ENCODE results near the gene ZNF467. TPM values are rescaled to one million over a fixed set of nuclear protein-coding genes. Genes with fewer than 3 reads are reported as not detected.

The ZNF467 gene
- total and polyA plus RNA-seq, 2 donors (not counting 1 experiment from before 2014, with no cell fraction given) = 0.39 to 1.1 TPM

- ATAC-seq (ENCODE audit: low read depth) (no peak), DNase-seq (no peak)
- Histone ChIP-seq H3K9me3 (ENCODE audit: control extremely low read depth in 1 of 3, control insufficient read depth in 2 of 3, insufficient read depth in 1 of 3, low read length in 2 of 3) (no peaks in the 10 kb centered on the region), H3K27me3 (replicated peaks in 1 of 4; ENCODE audit: control extremely low read depth in 1 of 4, control insufficient read depth in 3 of 4, insufficient read depth in 4 of 4, low read length in 3 of 4) (peaks cover 0 to 4% (median under 1%) of the 10 kb centered on the region in 4 experiments), H3K4me3 (ENCODE audit: control extremely low read depth in 1 of 5, extremely low read depth in 1 of 5, insufficient read depth in 1 of 5, low read depth in 2 of 5, low read length in 4 of 5) (no peak overlapping the region), H3K27ac (ENCODE audit: low read length in 2 of 2) (no peak overlapping the region), H3K36me3 (replicated peaks in 1 of 2; ENCODE audit: control extremely low read depth in 1 of 2, control insufficient read depth in 1 of 2, extremely low read depth in 1 of 2, insufficient read depth in 2 of 2, low read length in 1 of 2) (no peaks in the 10 kb centered on the region), H2AFZ (ENCODE audit: insufficient read depth, low read depth, low read length, poor library complexity, severe bottlenecking) (no peak overlapping the region), H3K4me2 (replicated peaks; ENCODE audit: low read depth, low read length, poor library complexity, severe bottlenecking) (no peak overlapping the region), H3K9ac (ENCODE audit: low read length) (no peak overlapping the region), H3K79me2 (ENCODE audit: control insufficient read depth, insufficient read depth, low read length) (no peaks in the 10 kb centered on the region), H4K20me1 (ENCODE audit: control insufficient read depth, insufficient read depth, low read length, poor library complexity, severe bottlenecking) (no peaks in the 10 kb centered on the region), H3K4me1 (ENCODE audit: control insufficient read depth in 2 of 2, insufficient read depth in 2 of 2, low read length in 2 of 2) (no peaks in the 10 kb centered on the region)
- TF ChIP-seq CTCF (IDR thresholded peaks at IDR 0.05) = no peak
- no peak for TF ChIP-seq EZH2 (IDR thresholded peaks at IDR 0.05; ENCODE audit: borderline replicate concordance, insufficient read depth, low read depth, low read length, poor library complexity, severe bottlenecking)
- ChIA-PET CTCF (no interaction called here), POLR2A (no interaction called here)
- peaks cover 6% of the 10 kb centered on the region for H3K4me1 Mint-ChIP-seq
- no peaks in the 10 kb centered on the region for H3K27me3 Mint-ChIP-seq
- 78% methylated on average over 4 of the region's 4 CpGs for WGBS (ENCODE audit: insufficient coverage)
- H3K27ac Mint-ChIP-seq = no peak overlapping the region
- H3K4me3 Mint-ChIP-seq = no peak overlapping the region
- intact Hi-C loops (cut with micrococcal nuclease) = no loop called here
- no peaks in the 10 kb centered on the region for H3K9me3 Mint-ChIP-seq (ENCODE audit: insufficient read depth)
Measured at GRCh38 chr7:149779502-149779805, 6.1 kb upstream of the ZNF467 start.

- CTCF ChIA-PET = no interaction called here
- no peak overlapping the region for H2AFZ ChIP-seq (ENCODE audit: insufficient read depth, low read depth, low read length, poor library complexity, severe bottlenecking)
- no peak overlapping the region for H3K4me3 ChIP-seq (ENCODE audit: control extremely low read depth in 1 of 5, extremely low read depth in 1 of 5, insufficient read depth in 1 of 5, low read depth in 2 of 5, low read length in 4 of 5)
- POLR2A ChIA-PET = no interaction called here
- no peaks in the 10 kb centered on the region for H3K9me3 ChIP-seq (ENCODE audit: control extremely low read depth in 1 of 3, control insufficient read depth in 2 of 3, insufficient read depth in 1 of 3, low read length in 2 of 3)
- H3K4me3 Mint-ChIP-seq = no peak overlapping the region
- H3K27ac Mint-ChIP-seq = no peak overlapping the region
- no peaks in the 10 kb centered on the region for H3K79me2 ChIP-seq (ENCODE audit: control insufficient read depth, insufficient read depth, low read length)
- H3K9ac ChIP-seq (ENCODE audit: low read length) = no peak overlapping the region
- peaks cover 0 to 8% (median 1%) of the 10 kb centered on the region in 4 experiments for H3K27me3 ChIP-seq (replicated peaks in 1 of 4; ENCODE audit: control extremely low read depth in 1 of 4, control insufficient read depth in 3 of 4, insufficient read depth in 4 of 4, low read length in 3 of 4)
- peaks cover 6% of the 10 kb centered on the region for H3K4me1 Mint-ChIP-seq
- no peak for TF ChIP-seq CTCF (IDR thresholded peaks at IDR 0.05)
- no peak for TF ChIP-seq EZH2 (IDR thresholded peaks at IDR 0.05; ENCODE audit: borderline replicate concordance, insufficient read depth, low read depth, low read length, poor library complexity, severe bottlenecking)
- no peaks in the 10 kb centered on the region for H3K36me3 ChIP-seq (replicated peaks in 1 of 2; ENCODE audit: control extremely low read depth in 1 of 2, control insufficient read depth in 1 of 2, extremely low read depth in 1 of 2, insufficient read depth in 2 of 2, low read length in 1 of 2)
- H3K27ac ChIP-seq (ENCODE audit: low read length in 2 of 2) = no peak overlapping the region
- H3K4me1 ChIP-seq (ENCODE audit: control insufficient read depth in 2 of 2, insufficient read depth in 2 of 2, low read length in 2 of 2) = no peaks in the 10 kb centered on the region
- ATAC-seq (ENCODE audit: low read depth) (no peak), DNase-seq (no peak)
- no peaks in the 10 kb centered on the region for H3K9me3 Mint-ChIP-seq (ENCODE audit: insufficient read depth)
- no peaks in the 10 kb centered on the region for H4K20me1 ChIP-seq (ENCODE audit: control insufficient read depth, insufficient read depth, low read length, poor library complexity, severe bottlenecking)
- H3K27me3 Mint-ChIP-seq = no peaks in the 10 kb centered on the region
- WGBS (ENCODE audit: insufficient coverage) = 91% methylated on average over 6 of the region's 11 CpGs
- intact Hi-C loops (cut with micrococcal nuclease) = no loop called here
- no peak overlapping the region for H3K4me2 ChIP-seq (replicated peaks; ENCODE audit: low read depth, low read length, poor library complexity, severe bottlenecking)
Measured at GRCh38 chr7:149778696-149779501, 5.5 kb upstream of the ZNF467 start.

All from B cell (primary cell).